ENCODE measurements around the gene COX4I2.

GRCh38 chr20:31679357-31680285, 41.9 kb downstream of the COX4I2 start:
- TF ChIP-seq CTCF (IDR thresholded peaks at IDR 0.05) (no peak), POLR2A (IDR thresholded peaks at IDR 0.05) (no peak)

Data from Peyer's patch (tissue), 4 donors.